Lung (tissue), 12 donors: ENCODE data around the gene CGN. TPM values are rescaled to one million over a fixed set of nuclear protein-coding genes. Genes with fewer than 3 reads are reported as not detected.

Experiments
- ATAC-seq: fragments of 200-7000 bp; cut with Tn5 transposase; one replicate; pipeline ENCODE4 v1.9.1; 2020; ENCODE audit warnings: moderate number of reproducible peaks; ENCODE audit not compliant: insufficient read depth, low FRiP score
- DNase-seq, 3 donors: peaks; one replicate each; pipeline ENCODE4 v3.0.0-alpha.2; 2013 to 2017
- H3K27ac ChIP-seq, 2 donors: one replicate each; pipeline ENCODE4 v1.5.1; 2013; ENCODE audit warnings: mild to moderate bottlenecking in 2 of 2, moderate library complexity in 2 of 2, control low read depth in 1 of 2, inconsistent platforms in 1 of 2, low read depth in 1 of 2, low read length in 1 of 2
- H3K27me3 ChIP-seq, 3 donors: one replicate each; pipeline ENCODE4 v1.5.1; 2013; ENCODE audit warnings: low read length in 2 of 3; ENCODE audit not compliant: control insufficient read depth in 3 of 3, insufficient read depth in 3 of 3
- H3K36me3 ChIP-seq, 4 donors: one replicate each; pipeline ENCODE4 v1.5.1; 2013; ENCODE audit warnings: low read length in 4 of 4, mild to moderate bottlenecking in 1 of 4, moderate library complexity in 1 of 4; ENCODE audit not compliant: control insufficient read depth in 4 of 4, insufficient read depth in 4 of 4
- H3K4me1 ChIP-seq, 5 donors: one replicate each; pipeline ENCODE4 v1.5.1; 2013; ENCODE audit warnings: low read length in 5 of 5, mild to moderate bottlenecking in 2 of 5, moderate library complexity in 1 of 5; ENCODE audit not compliant: control insufficient read depth in 5 of 5, insufficient read depth in 5 of 5
- H3K4me3 ChIP-seq: one replicate; pipeline ENCODE4 v1.5.1; 2013; ENCODE audit warnings: mild to moderate bottlenecking, control low read depth, moderate library complexity
- H3K9ac ChIP-seq, 2 donors: one replicate each; pipeline ENCODE4 v1.5.1; 2013; ENCODE audit warnings: low read length in 2 of 2, control low read depth in 1 of 2; ENCODE audit not compliant: insufficient read depth in 1 of 2
- H3K9me3 ChIP-seq, 4 donors: one replicate each; pipeline ENCODE4 v1.5.1; 2013; ENCODE audit warnings: low read length in 3 of 4, mild to moderate bottlenecking in 1 of 4, moderate library complexity in 1 of 4; ENCODE audit not compliant: control insufficient read depth in 4 of 4, insufficient read depth in 3 of 4
- CTCF ChIP-seq: IDR thresholded peaks from 2 replicates; pipeline ENCODE4 v1.5.1; 2012; ENCODE audit warnings: mild to moderate bottlenecking; ENCODE audit errors: control extremely low read depth, extremely low read depth
- WGBS, 2 donors: extraction: QIAGEN DNeasy Blood & Tissue Kit; methylation state at CpG; one replicate each; pipeline ENCODE4 v1.1.7; 2013; 5-methylcytosine and 5-hydroxymethylcytosine counted together
- polyA plus RNA-seq, 2 donors: library from polyadenylated mRNA; stranded (reverse); fragments of 200-250 nt; gene quantifications; one replicate each; pipeline ENCODE4 v1.2.1, GENCODE V29; 2013
- total RNA-seq, 2 donors: library from RNA; depleted of rRNA in 1 of 2; stranded (reverse); fragments of >200 nt in 1 of 2; gene quantifications; one replicate each; pipeline ENCODE4 v1.2.1, GENCODE V29; 2014 to 2021
- donor health status: control.
- donor health status: control.
- donor health status: Bipolar disorder and iron deficiency.
- donor health status: healthy.
- donor health status: DM: yes; HTN: yes; CAD: no.

Gene CGN
- total and polyA plus RNA-seq, 4 donors, result 23.4 to 74.9 (median 36.8) TPM

- DNase-seq, result no peak
- no peak overlapping the region for H3K27ac ChIP-seq
- no peaks in the 10 kb centered on the region for H3K9me3 ChIP-seq
- TF ChIP-seq CTCF, result no peak
- no peak overlapping the region for H3K4me3 ChIP-seq
- ATAC-seq, result no peak
- peaks cover 0 to 4% (median 4%) of the 10 kb centered on the region in 3 donors for H3K27me3 ChIP-seq
- 87 to 94% methylated on average over 4 of the region's 4 CpGs for WGBS, 2 donors
- H3K9ac ChIP-seq, result no peak overlapping the region
- peaks cover 0 to 7% (median 3%) of the 10 kb centered on the region in 5 donors for H3K4me1 ChIP-seq
- H3K36me3 ChIP-seq, result no peaks in the 10 kb centered on the region
Observed at GRCh38 chr1:151546011-151546925, 35.1 kb downstream of the CGN start.

GRCh38 chr1:151547119-151547899 lies 36.1 kb downstream of the CGN start:
- TF ChIP-seq CTCF, result no peak
- Histone ChIP-seq H3K36me3 (no peaks in the 10 kb centered on the region), H3K9ac (peak overlapping the region in 1 of 2 donors; percentile 4), H3K9me3 (no peaks in the 10 kb centered on the region), H3K4me3 (no peak overlapping the region), H3K27me3 (no peaks in the 10 kb centered on the region), H3K4me1 (peaks cover 0 to 7% (median 3%) of the 10 kb centered on the region in 5 donors), H3K27ac (peak overlapping the region in 1 of 2 donors; percentile 69)
- WGBS, 2 donors, result 46 to 62% methylated on average over 7 of the region's 7 CpGs
- DNase-seq, result peak; percentile 74 to 77 (median 76)
- peak; percentile 83 for ATAC-seq

GRCh38 chr1:151547900-151548230 lies 36.7 kb downstream of the CGN start:
- peak overlapping the region in 1 of 2 donors; percentile 69 for H3K27ac ChIP-seq
- WGBS, 2 donors, result 96 to 100% methylated on average over 3 of the region's 3 CpGs
- no peak for ATAC-seq

More at GRCh38 chr1:151547900-151548230, 36.7 kb downstream of the CGN start:
- Histone ChIP-seq H3K4me3 (no peak overlapping the region), H3K9ac (no peak overlapping the region), H3K4me1 (peaks cover 0 to 7% (median 0%) of the 10 kb centered on the region in 5 donors), H3K9me3 (no peaks in the 10 kb centered on the region), H3K27me3 (no peaks in the 10 kb centered on the region), H3K36me3 (no peaks in the 10 kb centered on the region)
- DNase-seq, result no peak
- TF ChIP-seq CTCF, result no peak
